ENCODE measurements around the gene TBC1D19.

DNA sequence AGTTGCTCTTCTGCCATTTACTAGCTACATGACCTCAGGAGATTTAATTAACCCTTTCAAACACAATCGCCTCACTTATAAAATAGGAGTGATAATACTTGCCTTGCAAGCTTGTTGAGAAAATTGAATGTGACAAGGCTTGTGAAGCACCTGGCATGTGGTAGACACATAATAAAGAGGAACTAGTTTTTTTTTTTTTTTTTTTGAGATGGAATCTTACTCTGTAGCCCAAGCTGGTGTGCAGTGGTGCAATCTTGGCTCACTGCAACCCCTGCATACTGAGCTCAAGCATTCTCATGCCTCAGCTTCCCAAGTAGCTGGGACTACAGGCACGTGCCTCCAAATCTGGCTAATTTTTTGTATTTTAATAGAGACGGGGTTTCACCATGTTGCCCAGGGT is 203.0 kb downstream of the TBC1D19 start:
- TF ChIP-seq, protein P1, sequence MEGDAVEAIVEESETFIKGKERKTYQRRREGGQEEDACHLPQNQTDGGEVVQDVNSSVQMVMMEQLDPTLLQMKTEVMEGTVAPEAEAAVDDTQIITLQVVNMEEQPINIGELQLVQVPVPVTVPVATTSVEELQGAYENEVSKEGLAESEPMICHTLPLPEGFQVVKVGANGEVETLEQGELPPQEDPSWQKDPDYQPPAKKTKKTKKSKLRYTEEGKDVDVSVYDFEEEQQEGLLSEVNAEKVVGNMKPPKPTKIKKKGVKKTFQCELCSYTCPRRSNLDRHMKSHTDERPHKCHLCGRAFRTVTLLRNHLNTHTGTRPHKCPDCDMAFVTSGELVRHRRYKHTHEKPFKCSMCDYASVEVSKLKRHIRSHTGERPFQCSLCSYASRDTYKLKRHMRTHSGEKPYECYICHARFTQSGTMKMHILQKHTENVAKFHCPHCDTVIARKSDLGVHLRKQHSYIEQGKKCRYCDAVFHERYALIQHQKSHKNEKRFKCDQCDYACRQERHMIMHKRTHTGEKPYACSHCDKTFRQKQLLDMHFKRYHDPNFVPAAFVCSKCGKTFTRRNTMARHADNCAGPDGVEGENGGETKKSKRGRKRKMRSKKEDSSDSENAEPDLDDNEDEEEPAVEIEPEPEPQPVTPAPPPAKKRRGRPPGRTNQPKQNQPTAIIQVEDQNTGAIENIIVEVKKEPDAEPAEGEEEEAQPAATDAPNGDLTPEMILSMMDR (IDR thresholded peaks at IDR 0.05) = no peak
- TF ChIP-seq POLR2A (IDR thresholded peaks at IDR 0.05; ENCODE audit: low read depth) (no peak), EP300 (IDR thresholded peaks at IDR 0.05) (no peak), POLR2AphosphoS5 (IDR thresholded peaks at IDR 0.05) (no peak)
